Breast epithelium (tissue), 4 donors: ENCODE measurements around the gene BST1. TPM values are rescaled to one million over a fixed set of nuclear protein-coding genes. Genes with fewer than 3 reads are reported as not detected.

Experiments used
- DNase-seq, 2 donors: peaks; one replicate each; pipeline ENCODE4 v3.0.0-alpha.2; 2019; ENCODE audit warnings: low spot score in 2 of 2
- H3K27ac ChIP-seq, 2 donors: fragments of 200-600 bp; sonication (generic) in 1 of 2; one replicate each; pipeline ENCODE4 v1.5.1; 2016 to 2019; ENCODE audit warnings: mild to moderate bottlenecking in 1 of 2
- H3K27me3 ChIP-seq, 2 donors: fragments of 200-600 bp; sonication (generic) in 1 of 2; one replicate each; pipeline versions ENCODE4 v1.5.1 to v1.6.0; 2017 to 2019; ENCODE audit warnings: control low read depth in 1 of 2, mild to moderate bottlenecking in 1 of 2
- H3K36me3 ChIP-seq: fragments of 200-600 bp; one replicate; pipeline ENCODE4 v1.5.1; 2019
- H3K4me1 ChIP-seq, 2 donors: fragments of 200-600 bp; sonication (generic); one replicate each; pipeline ENCODE4 v1.5.1; 2016 to 2019; ENCODE audit warnings: control low read depth in 1 of 2
- H3K4me3 ChIP-seq, 3 donors: fragments of 200-600 bp; sonication (generic); 1 replicate in 2 of 3; 2 replicates in 1 of 3; pipeline ENCODE4 v1.5.1; 2016 to 2019; ENCODE audit warnings: mild to moderate bottlenecking in 3 of 3, moderate library complexity in 2 of 3
- H3K9me3 ChIP-seq, 2 donors: fragments of 200-600 bp; sonication (generic) in 1 of 2; one replicate each; pipeline ENCODE4 v1.5.1; 2016 to 2019; ENCODE audit warnings: control low read depth in 1 of 2
- CTCF ChIP-seq, 3 donors: fragments of 450-650 bp; IDR thresholded peaks; one replicate each; pipeline ENCODE4 v1.5.1; 2016 to 2017; ENCODE audit warnings: antibody characterized with exemption in 3 of 3, mild to moderate bottlenecking in 3 of 3, moderate library complexity in 3 of 3
- POLR2A ChIP-seq: fragments of 450-650 bp; IDR thresholded peaks from one replicate; pipeline ENCODE4 v1.6.1; 2016; ENCODE audit warnings: antibody characterized with exemption, mild to moderate bottlenecking, moderate library complexity
- POLR2AphosphoS5 ChIP-seq, 3 donors: sonication (generic); formaldehyde crosslinking; IDR thresholded peaks; one replicate each; pipeline ENCODE4 v1.6.1; 2017; ENCODE audit warnings: antibody characterized with exemption in 3 of 3
- intact Hi-C: fragments of 100-400 bp; cut with DNase I; formaldehyde crosslinking; loops from one replicate; pipeline ENCODE4 v1.15.1; 2023; ENCODE audit warnings: low total_unique reads
- total RNA-seq, 3 donors: library from RNA; depleted of rRNA; stranded (reverse); fragments of >200 nt; gene quantifications; one replicate each; pipeline ENCODE4 v1.1.0, GENCODE V29; 2016

Gene BST1
- total RNA-seq, 3 donors from 2014 or later: 6.4 to 16.6 (median 7.5) TPM

DNA sequence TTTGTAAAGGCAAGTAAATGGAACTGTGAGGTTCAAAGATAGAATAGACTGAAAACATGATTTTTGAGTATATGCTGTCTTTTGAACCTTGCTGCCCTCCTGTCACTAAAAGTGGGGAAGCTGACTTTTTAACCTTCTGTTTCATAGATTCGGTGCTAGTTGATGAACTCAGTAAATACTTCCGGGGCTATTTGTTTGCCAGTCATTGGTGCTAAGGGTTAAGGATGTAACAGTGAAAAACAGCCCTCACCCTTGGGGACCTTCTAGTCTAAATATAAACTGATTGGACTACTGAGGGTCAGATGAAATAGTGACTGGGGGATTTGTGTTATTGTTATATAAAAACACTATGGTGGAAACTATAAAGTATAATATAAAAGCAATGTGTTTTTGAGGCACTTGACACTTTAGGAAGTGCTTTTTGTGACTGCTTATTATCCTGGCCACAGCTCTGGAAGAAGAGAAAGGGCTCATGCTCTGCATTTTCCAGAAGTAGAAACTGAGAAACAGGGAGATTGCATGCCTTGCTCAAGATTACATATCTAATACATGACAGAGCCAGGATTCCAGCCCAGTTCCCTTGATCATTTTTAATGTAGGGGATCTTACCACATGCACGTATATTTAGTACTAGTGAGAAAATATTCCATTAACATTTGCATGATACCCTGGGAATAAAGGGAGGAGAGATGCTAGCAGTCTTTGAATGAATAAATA, 3.9 kb downstream of the BST1 start:
- Histone ChIP-seq H3K36me3 (no peaks in the 10 kb centered on the region), H3K4me1 (no peaks in the 10 kb centered on the region), H3K4me3 (no peak overlapping the region), H3K27ac (no peak overlapping the region), H3K27me3 (no peaks in the 10 kb centered on the region), H3K9me3 (no peaks in the 10 kb centered on the region)
- TF ChIP-seq CTCF (IDR thresholded peaks at IDR 0.05) (no peak), POLR2AphosphoS5 (IDR thresholded peaks at IDR 0.05) (no peak), POLR2A (no peak)
- no peak for DNase-seq
- intact Hi-C loops: no loop called here

- Histone ChIP-seq H3K36me3 (no peaks in the 10 kb centered on the region), H3K27ac (no peak overlapping the region), H3K4me3 (no peak overlapping the region), H3K9me3 (no peaks in the 10 kb centered on the region), H3K4me1 (no peaks in the 10 kb centered on the region), H3K27me3 (no peaks in the 10 kb centered on the region)
- intact Hi-C loops: no loop called here
- no peak for TF ChIP-seq POLR2AphosphoS5 (IDR thresholded peaks at IDR 0.05)
- TF ChIP-seq POLR2A: no peak
- TF ChIP-seq CTCF (IDR thresholded peaks at IDR 0.05): no peak
- DNase-seq: no peak
Measured at GRCh38 chr4:15707363-15707715, 4.5 kb downstream of the BST1 start.

DNA sequence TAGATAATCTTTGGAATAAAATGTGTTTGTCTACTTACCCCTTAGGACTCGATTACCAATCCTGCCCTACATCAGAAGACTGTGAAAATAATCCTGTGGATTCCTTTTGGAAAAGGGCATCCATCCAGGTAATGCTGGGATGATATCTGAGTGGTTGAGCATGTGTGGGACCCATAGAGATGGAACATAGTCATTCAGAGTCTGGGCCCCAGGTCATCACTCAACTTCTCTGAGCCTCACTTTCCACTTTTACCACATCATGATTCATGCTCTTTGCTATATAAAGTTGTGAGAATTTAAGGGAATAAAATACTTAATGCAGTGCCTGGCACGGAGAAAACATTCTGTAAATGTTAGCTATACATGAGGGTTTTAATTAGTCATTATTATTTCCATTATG, 8.9 kb downstream of the BST1 start:
- Histone ChIP-seq H3K27me3 (no peaks in the 10 kb centered on the region), H3K4me1 (no peaks in the 10 kb centered on the region), H3K27ac (no peak overlapping the region), H3K36me3 (no peaks in the 10 kb centered on the region), H3K4me3 (no peak overlapping the region), H3K9me3 (no peaks in the 10 kb centered on the region)
- intact Hi-C loops: no loop called here
- TF ChIP-seq POLR2AphosphoS5 (IDR thresholded peaks at IDR 0.05) (no peak), POLR2A (no peak), CTCF (IDR thresholded peaks at IDR 0.05) (no peak)
- no peak for DNase-seq

- H3K4me1 ChIP-seq: no peaks in the 10 kb centered on the region
- no peak for TF ChIP-seq POLR2AphosphoS5 (IDR thresholded peaks at IDR 0.05)
- TF ChIP-seq POLR2A: no peak
- TF ChIP-seq CTCF (IDR thresholded peaks at IDR 0.05): no peak
- no peak overlapping the region for H3K27ac ChIP-seq
- no peaks in the 10 kb centered on the region for H3K9me3 ChIP-seq
- intact Hi-C loops: no loop called here
- no peak overlapping the region for H3K4me3 ChIP-seq
- no peak for DNase-seq
- no peaks in the 10 kb centered on the region for H3K36me3 ChIP-seq
- H3K27me3 ChIP-seq: no peaks in the 10 kb centered on the region
Measured at GRCh38 chr4:15712214-15712613, 9.3 kb downstream of the BST1 start.

DNA sequence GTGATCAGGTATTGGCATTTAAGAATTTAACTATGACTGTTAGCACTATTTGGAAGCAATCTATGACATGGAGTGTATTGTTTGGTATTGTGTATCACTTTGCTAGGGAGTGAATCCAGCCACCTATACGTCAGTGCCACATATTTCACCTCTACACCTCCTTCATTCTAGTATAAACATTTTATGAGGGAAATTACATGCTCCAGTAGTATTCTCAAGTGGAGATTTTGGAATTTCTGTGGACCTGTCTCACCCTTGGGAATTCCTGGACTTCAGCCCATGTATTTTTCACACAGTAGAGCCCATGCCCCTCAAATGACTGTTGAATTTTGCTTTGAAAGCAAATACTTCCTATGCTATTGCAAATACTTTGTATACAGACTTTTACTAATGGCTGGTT, 11.3 kb downstream of the BST1 start:
- H3K4me3 ChIP-seq: no peak overlapping the region
- H3K36me3 ChIP-seq: no peaks in the 10 kb centered on the region
- no peak for DNase-seq
- no peaks in the 10 kb centered on the region for H3K4me1 ChIP-seq
- no peaks in the 10 kb centered on the region for H3K9me3 ChIP-seq
- H3K27ac ChIP-seq: no peak overlapping the region
- TF ChIP-seq CTCF (IDR thresholded peaks at IDR 0.05) (no peak), POLR2AphosphoS5 (IDR thresholded peaks at IDR 0.05) (no peak), POLR2A (no peak)
- no peaks in the 10 kb centered on the region for H3K27me3 ChIP-seq
- intact Hi-C loops: no loop called here
